Measurements from ENCODE around the gene NTSR2. TPM values are rescaled to one million over a fixed set of nuclear protein-coding genes. Genes with fewer than 3 reads are reported as not detected.

Gene NTSR2
- total RNA-seq, 1 experiment from 2014 or later, result not detected

- POLR2A ChIA-PET, result no interaction called here
- no peaks in the 10 kb centered on the region for H3K27me3 Mint-ChIP-seq (ENCODE audit: low read depth)
- DNase-seq (ENCODE audit: low spot score), result no peak
- no peak; the same call in 1 of the 2 replicates for ATAC-seq
- no peak for TF ChIP-seq CREB1 (CRISPR knock-in tag; IDR thresholded peaks at IDR 0.05)
- H3K36me3 Mint-ChIP-seq, result peaks cover 78% of the 10 kb centered on the region
- no peak overlapping the region for H3K4me3 Mint-ChIP-seq
- H3K27ac Mint-ChIP-seq, result peak overlapping the region; percentile 42; the same call in 1 of the 2 replicates
- peaks cover 12% of the 10 kb centered on the region for H3K9me3 Mint-ChIP-seq
- H3K4me1 Mint-ChIP-seq, result peaks cover 6% of the 10 kb centered on the region; the same call in 1 of the 2 replicates
- CTCF ChIA-PET, result interaction anchor here (0.6 to 1.7 kb wide), 6 partner anchors 12 to 213 kb away, joined by 3 to 5 read pairs (median 3); no protein-coding TSS in a partner anchor
Observed at GRCh38 chr2:11630855-11631254, 39.1 kb downstream of the NTSR2 start.

DNA sequence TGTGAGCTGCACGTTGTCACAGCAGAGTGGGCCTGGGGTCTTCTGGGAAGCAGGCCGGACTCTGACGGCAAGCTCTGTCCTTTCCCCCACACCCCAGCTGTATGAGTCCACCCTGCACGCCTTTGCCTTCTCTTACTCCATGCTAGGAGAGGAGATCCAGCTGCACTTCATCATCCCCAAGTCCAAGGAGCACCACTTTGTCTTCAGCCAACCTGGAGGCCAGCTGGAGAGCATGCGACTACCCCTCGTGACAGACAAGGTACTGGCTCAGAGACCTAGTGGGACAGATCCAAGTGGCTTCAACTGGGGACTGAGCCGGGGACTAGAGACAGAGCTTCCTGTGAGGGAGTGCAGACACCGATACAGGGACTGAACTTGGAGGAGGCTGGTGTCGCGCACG, 40.1 kb downstream of the NTSR2 start:
- Mint-ChIP-seq H3K9me3 (peaks cover 13% of the 10 kb centered on the region), H3K4me3 (no peak overlapping the region), H3K4me1 (peaks cover 6% of the 10 kb centered on the region; the same call in 1 of the 2 replicates), H3K36me3 (peaks cover 81% of the 10 kb centered on the region), H3K27ac (peak overlapping the region; percentile 15; the same call in 1 of the 2 replicates), H3K27me3 (ENCODE audit: low read depth) (no peaks in the 10 kb centered on the region)
- POLR2A ChIA-PET, result no interaction called here
- CTCF ChIA-PET, result interaction anchor here (0.9 to 1.7 kb wide), 3 partner anchors 41 to 212 kb away, joined by 3 to 5 read pairs (median 5); no protein-coding TSS in a partner anchor
- no peak for TF ChIP-seq AR (CRISPR knock-in tag; IDR thresholded peaks at IDR 0.05)
- no peak for TF ChIP-seq NR3C1 (CRISPR knock-in tag; conservative IDR thresholded peaks at IDR 0.05; ENCODE audit: low read depth)
- TF ChIP-seq TCF7 (CRISPR knock-in tag; IDR thresholded peaks at IDR 0.05; ENCODE audit: low read depth), result no peak
- no peak for TF ChIP-seq ERG (CRISPR knock-in tag; IDR thresholded peaks at IDR 0.05)
- no peak for TF ChIP-seq ZNF263 (CRISPR knock-in tag; IDR thresholded peaks at IDR 0.05; ENCODE audit: low read depth)
- TF ChIP-seq ATF1 (CRISPR knock-in tag; IDR thresholded peaks at IDR 0.05), result no peak
- TF ChIP-seq ZNF232 (CRISPR knock-in tag; IDR thresholded peaks at IDR 0.05), result no peak
- no peak for TF ChIP-seq FOXK1 (CRISPR knock-in tag; IDR thresholded peaks at IDR 0.05)
- no peak for TF ChIP-seq SMAD3 (CRISPR knock-in tag; IDR thresholded peaks at IDR 0.05; ENCODE audit: borderline replicate concordance)
- no peak for TF ChIP-seq ZNF138 (CRISPR knock-in tag; conservative IDR thresholded peaks at IDR 0.05)
- TF ChIP-seq, protein P1, sequence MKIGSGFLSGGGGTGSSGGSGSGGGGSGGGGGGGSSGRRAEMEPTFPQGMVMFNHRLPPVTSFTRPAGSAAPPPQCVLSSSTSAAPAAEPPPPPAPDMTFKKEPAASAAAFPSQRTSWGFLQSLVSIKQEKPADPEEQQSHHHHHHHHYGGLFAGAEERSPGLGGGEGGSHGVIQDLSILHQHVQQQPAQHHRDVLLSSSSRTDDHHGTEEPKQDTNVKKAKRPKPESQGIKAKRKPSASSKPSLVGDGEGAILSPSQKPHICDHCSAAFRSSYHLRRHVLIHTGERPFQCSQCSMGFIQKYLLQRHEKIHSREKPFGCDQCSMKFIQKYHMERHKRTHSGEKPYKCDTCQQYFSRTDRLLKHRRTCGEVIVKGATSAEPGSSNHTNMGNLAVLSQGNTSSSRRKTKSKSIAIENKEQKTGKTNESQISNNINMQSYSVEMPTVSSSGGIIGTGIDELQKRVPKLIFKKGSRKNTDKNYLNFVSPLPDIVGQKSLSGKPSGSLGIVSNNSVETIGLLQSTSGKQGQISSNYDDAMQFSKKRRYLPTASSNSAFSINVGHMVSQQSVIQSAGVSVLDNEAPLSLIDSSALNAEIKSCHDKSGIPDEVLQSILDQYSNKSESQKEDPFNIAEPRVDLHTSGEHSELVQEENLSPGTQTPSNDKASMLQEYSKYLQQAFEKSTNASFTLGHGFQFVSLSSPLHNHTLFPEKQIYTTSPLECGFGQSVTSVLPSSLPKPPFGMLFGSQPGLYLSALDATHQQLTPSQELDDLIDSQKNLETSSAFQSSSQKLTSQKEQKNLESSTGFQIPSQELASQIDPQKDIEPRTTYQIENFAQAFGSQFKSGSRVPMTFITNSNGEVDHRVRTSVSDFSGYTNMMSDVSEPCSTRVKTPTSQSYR (CRISPR knock-in tag; IDR thresholded peaks at IDR 0.05), result no peak
- no peak for TF ChIP-seq CTCF (IDR thresholded peaks at IDR 0.05)
- no peak for TF ChIP-seq ZNF671 (CRISPR knock-in tag; IDR thresholded peaks at IDR 0.05)
- TF ChIP-seq, protein P2, sequence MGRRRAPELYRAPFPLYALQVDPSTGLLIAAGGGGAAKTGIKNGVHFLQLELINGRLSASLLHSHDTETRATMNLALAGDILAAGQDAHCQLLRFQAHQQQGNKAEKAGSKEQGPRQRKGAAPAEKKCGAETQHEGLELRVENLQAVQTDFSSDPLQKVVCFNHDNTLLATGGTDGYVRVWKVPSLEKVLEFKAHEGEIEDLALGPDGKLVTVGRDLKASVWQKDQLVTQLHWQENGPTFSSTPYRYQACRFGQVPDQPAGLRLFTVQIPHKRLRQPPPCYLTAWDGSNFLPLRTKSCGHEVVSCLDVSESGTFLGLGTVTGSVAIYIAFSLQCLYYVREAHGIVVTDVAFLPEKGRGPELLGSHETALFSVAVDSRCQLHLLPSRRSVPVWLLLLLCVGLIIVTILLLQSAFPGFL (CRISPR knock-in tag; IDR thresholded peaks at IDR 0.05; ENCODE audit: borderline replicate concordance), result no peak
- TF ChIP-seq FOXJ3 (CRISPR knock-in tag; IDR thresholded peaks at IDR 0.05; ENCODE audit: borderline replicate concordance), result no peak
- no peak for TF ChIP-seq ATF6 (CRISPR knock-in tag; IDR thresholded peaks at IDR 0.05)
- TF ChIP-seq ZMAT4 (CRISPR knock-in tag; IDR thresholded peaks at IDR 0.05), result no peak
- no peak for TF ChIP-seq OVOL2 (CRISPR knock-in tag; IDR thresholded peaks at IDR 0.05; ENCODE audit: borderline replicate concordance)
- no peak for ATAC-seq
- DNase-seq (ENCODE audit: low spot score), result no peak

Data from WTC11 (cell line).